HEK293 (cell line): ENCODE results near the gene CYB5D1.

ENCODE experiments used
- CTCF ChIA-PET: fragments of 350-600 bp; formaldehyde crosslinking; extraction: SDS; loops from one replicate; lab custom pipeline; 2021; ENCODE audit warnings: antibody characterized with exemption; lab: Yijun Ruan, JAX
- POLR2A ChIA-PET: fragments of 300-600 bp; formaldehyde crosslinking; extraction: SDS; loops from one replicate; lab custom pipeline; 2020; ENCODE audit warnings: antibody characterized with exemption, inconsistent platforms; lab: Yijun Ruan, JAX
- H3K27ac ChIP-seq: fragments of 200-500 bp; sonication (Bioruptor generic); 2 replicates; pipeline ENCODE4 v1.5.1; 2014; ENCODE audit warnings: low read depth, low read length, control low read depth, inconsistent platforms; ENCODE audit errors: extremely low read depth
- H3K36me3 ChIP-seq, 2 experiments: fragments of 200-500 bp in 1 of 2; sonication (Bioruptor generic) in 1 of 2; 1 replicate in 1 of 2; 2 replicates in 1 of 2; pipeline ENCODE4 v1.5.1; 2014 to 2017; ENCODE audit warnings: inconsistent platforms in 2 of 2, low read length in 2 of 2; ENCODE audit not compliant: control insufficient read depth in 2 of 2, insufficient read depth in 1 of 2
- H3K4me1 ChIP-seq: fragments of 200-500 bp; sonication (Bioruptor generic); 2 replicates; pipeline ENCODE4 v1.5.1; 2014; ENCODE audit warnings: mild to moderate bottlenecking, low read length, inconsistent platforms; ENCODE audit not compliant: control insufficient read depth, insufficient read depth
- H3K4me3 ChIP-seq: 2 replicates; pipeline ENCODE4 v1.5.1; 2011; ENCODE audit warnings: low read depth, mild to moderate bottlenecking, control low read depth, low read length, moderate library complexity
- H3K9me3 ChIP-seq: fragments of 200-500 bp; sonication (Bioruptor generic); 2 replicates; pipeline ENCODE4 v1.5.1; 2014; ENCODE audit warnings: low read depth, low read length, inconsistent platforms; ENCODE audit not compliant: control insufficient read depth, insufficient read depth
- BCL11B ChIP-seq: fragments of 450-650 bp; formaldehyde crosslinking; IDR thresholded peaks from 2 replicates; pipeline ENCODE4 v1.5.1; 2016; ENCODE audit warnings: low read depth, missing biosample characterization, missing genetic modification characterization
- GLIS1 ChIP-seq: fragments of 450-650 bp; formaldehyde crosslinking; IDR thresholded peaks from 2 replicates; pipeline ENCODE4 v1.5.1; 2016; ENCODE audit warnings: missing biosample characterization, missing genetic modification characterization
- HOXD13 ChIP-seq: sonication (generic); formaldehyde crosslinking; IDR thresholded peaks from 2 replicates; pipeline ENCODE4 v1.8.0; 2022; ENCODE audit warnings: missing genetic modification reagents, borderline replicate concordance
- KLF1 ChIP-seq: fragments of 450-650 bp; formaldehyde crosslinking; IDR thresholded peaks from 2 replicates; pipeline ENCODE4 v1.5.1; 2016; ENCODE audit warnings: missing biosample characterization, missing genetic modification characterization
- MEIS1 ChIP-seq: sonication (generic); formaldehyde crosslinking; IDR thresholded peaks from 2 replicates; pipeline ENCODE4 v1.8.1; 2022; ENCODE audit warnings: missing genetic modification reagents, mild to moderate bottlenecking, borderline replicate concordance
- MZF1 ChIP-seq: fragments of 450-650 bp; formaldehyde crosslinking; IDR thresholded peaks from 2 replicates; pipeline ENCODE4 v1.5.1; 2017; ENCODE audit warnings: missing biosample characterization, missing genetic modification characterization, borderline replicate concordance
- SCRT2 ChIP-seq: fragments of 450-650 bp; formaldehyde crosslinking; IDR thresholded peaks from 2 replicates; pipeline ENCODE4 v1.5.1; 2016; ENCODE audit warnings: missing biosample characterization, missing genetic modification characterization
- SP3 ChIP-seq: fragments of 450-650 bp; formaldehyde crosslinking; IDR thresholded peaks from 2 replicates; pipeline ENCODE4 v1.5.1; 2016; ENCODE audit warnings: missing biosample characterization, missing genetic modification characterization
- ZBTB20 ChIP-seq: fragments of 450-650 bp; formaldehyde crosslinking; IDR thresholded peaks from 2 replicates; pipeline ENCODE4 v1.5.1; 2016; ENCODE audit warnings: missing biosample characterization, missing genetic modification characterization
- ZBTB8A ChIP-seq: fragments of 450-650 bp; formaldehyde crosslinking; IDR thresholded peaks from 2 replicates; pipeline ENCODE4 v1.5.1; 2016; ENCODE audit warnings: missing biosample characterization, missing genetic modification characterization
- ZNF175 ChIP-seq: fragments of 450-650 bp; formaldehyde crosslinking; IDR thresholded peaks from 2 replicates; pipeline ENCODE4 v1.5.1; 2016; ENCODE audit warnings: missing biosample characterization, missing genetic modification characterization
- ZNF248 ChIP-seq: fragments of 450-650 bp; formaldehyde crosslinking; IDR thresholded peaks from 2 replicates; pipeline ENCODE4 v1.5.1; 2017; ENCODE audit warnings: missing biosample characterization, missing genetic modification characterization
- ZNF266 ChIP-seq: fragments of 450-650 bp; formaldehyde crosslinking; IDR thresholded peaks from 2 replicates; pipeline ENCODE4 v1.5.1; 2016; ENCODE audit warnings: missing biosample characterization, missing genetic modification characterization, low read depth
- ZNF37A ChIP-seq: fragments of 450-650 bp; IDR thresholded peaks from 2 replicates; pipeline ENCODE4 v1.5.1; 2018; ENCODE audit warnings: missing biosample characterization, missing genetic modification characterization
- ZNF423 ChIP-seq: fragments of 450-650 bp; formaldehyde crosslinking; IDR thresholded peaks from 2 replicates; pipeline ENCODE4 v1.5.1; 2016; ENCODE audit warnings: missing biosample characterization, missing genetic modification characterization
- ZNF433 ChIP-seq: fragments of 450-650 bp; formaldehyde crosslinking; IDR thresholded peaks from 2 replicates; pipeline ENCODE4 v1.5.1; 2016; ENCODE audit warnings: missing biosample characterization, missing genetic modification characterization, low read depth
- ZNF621 ChIP-seq: fragments of 450-650 bp; formaldehyde crosslinking; IDR thresholded peaks from 2 replicates; pipeline ENCODE4 v1.5.1; 2017; ENCODE audit warnings: missing biosample characterization, missing genetic modification characterization
- ZNF660 ChIP-seq: fragments of 450-650 bp; IDR thresholded peaks from 2 replicates; pipeline ENCODE4 v1.5.1; 2018; ENCODE audit warnings: missing biosample characterization, mild to moderate bottlenecking, missing genetic modification characterization
- ZNF664 ChIP-seq: fragments of 450-650 bp; formaldehyde crosslinking; IDR thresholded peaks from 2 replicates; pipeline ENCODE4 v1.5.1; 2016; ENCODE audit warnings: missing biosample characterization, missing genetic modification characterization
- ZNF791 ChIP-seq: fragments of 450-650 bp; formaldehyde crosslinking; IDR thresholded peaks from 2 replicates; pipeline ENCODE4 v1.5.1; 2016; ENCODE audit warnings: missing biosample characterization, missing genetic modification characterization
- ZNF843 ChIP-seq: fragments of 450-650 bp; formaldehyde crosslinking; IDR thresholded peaks from 2 replicates; pipeline ENCODE4 v1.5.1; 2016; ENCODE audit warnings: missing biosample characterization, missing genetic modification characterization
- TF ChIP-seq, protein P1 (sequence below): fragments of 450-650 bp; formaldehyde crosslinking; IDR thresholded peaks from 2 replicates; pipeline ENCODE4 v1.5.1; 2016; ENCODE audit warnings: missing biosample characterization, missing genetic modification characterization
- TF ChIP-seq, protein P2 (sequence below): fragments of 450-650 bp; formaldehyde crosslinking; IDR thresholded peaks from 2 replicates; pipeline ENCODE4 v1.5.1; 2016; ENCODE audit warnings: missing biosample characterization, missing genetic modification characterization
- TF ChIP-seq, protein P3 (sequence below): fragments of 450-650 bp; formaldehyde crosslinking; IDR thresholded peaks from 2 replicates; pipeline ENCODE4 v1.5.1; 2016; ENCODE audit warnings: missing biosample characterization, missing genetic modification characterization
- TF ChIP-seq, protein P4 (sequence below): fragments of 450-650 bp; formaldehyde crosslinking; IDR thresholded peaks from 2 replicates; pipeline ENCODE4; 2016; ENCODE audit warnings: missing biosample characterization, missing genetic modification characterization
- TF ChIP-seq, protein P5 (sequence below): fragments of 450-650 bp; formaldehyde crosslinking; IDR thresholded peaks from 2 replicates; pipeline ENCODE4 v1.5.1; 2016; ENCODE audit warnings: missing biosample characterization, missing genetic modification characterization

The CYB5D1 gene

DNA sequence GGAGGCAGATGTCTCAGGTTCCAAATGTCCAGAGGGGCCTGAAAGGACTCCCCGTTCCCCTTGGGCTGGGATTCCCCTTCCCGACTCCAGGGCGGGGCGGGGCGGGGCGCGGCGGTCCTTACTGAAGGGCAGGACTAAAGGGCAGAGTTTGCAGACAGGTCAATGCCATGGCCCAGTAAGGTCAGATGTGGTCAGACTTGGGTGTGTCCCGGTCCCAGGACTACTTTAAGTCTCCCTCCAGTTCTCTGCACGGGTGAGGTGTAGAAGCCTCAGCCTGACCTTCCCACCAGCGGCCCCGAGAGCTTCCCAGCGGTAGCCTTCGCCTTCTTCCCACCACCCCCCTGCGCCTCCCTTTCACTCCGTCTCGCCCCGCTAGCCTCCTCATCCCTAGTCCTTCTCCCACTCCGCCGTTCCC lies 23.3 kb upstream of the CYB5D1 start (continued):
- TF ChIP-seq, protein P1, sequence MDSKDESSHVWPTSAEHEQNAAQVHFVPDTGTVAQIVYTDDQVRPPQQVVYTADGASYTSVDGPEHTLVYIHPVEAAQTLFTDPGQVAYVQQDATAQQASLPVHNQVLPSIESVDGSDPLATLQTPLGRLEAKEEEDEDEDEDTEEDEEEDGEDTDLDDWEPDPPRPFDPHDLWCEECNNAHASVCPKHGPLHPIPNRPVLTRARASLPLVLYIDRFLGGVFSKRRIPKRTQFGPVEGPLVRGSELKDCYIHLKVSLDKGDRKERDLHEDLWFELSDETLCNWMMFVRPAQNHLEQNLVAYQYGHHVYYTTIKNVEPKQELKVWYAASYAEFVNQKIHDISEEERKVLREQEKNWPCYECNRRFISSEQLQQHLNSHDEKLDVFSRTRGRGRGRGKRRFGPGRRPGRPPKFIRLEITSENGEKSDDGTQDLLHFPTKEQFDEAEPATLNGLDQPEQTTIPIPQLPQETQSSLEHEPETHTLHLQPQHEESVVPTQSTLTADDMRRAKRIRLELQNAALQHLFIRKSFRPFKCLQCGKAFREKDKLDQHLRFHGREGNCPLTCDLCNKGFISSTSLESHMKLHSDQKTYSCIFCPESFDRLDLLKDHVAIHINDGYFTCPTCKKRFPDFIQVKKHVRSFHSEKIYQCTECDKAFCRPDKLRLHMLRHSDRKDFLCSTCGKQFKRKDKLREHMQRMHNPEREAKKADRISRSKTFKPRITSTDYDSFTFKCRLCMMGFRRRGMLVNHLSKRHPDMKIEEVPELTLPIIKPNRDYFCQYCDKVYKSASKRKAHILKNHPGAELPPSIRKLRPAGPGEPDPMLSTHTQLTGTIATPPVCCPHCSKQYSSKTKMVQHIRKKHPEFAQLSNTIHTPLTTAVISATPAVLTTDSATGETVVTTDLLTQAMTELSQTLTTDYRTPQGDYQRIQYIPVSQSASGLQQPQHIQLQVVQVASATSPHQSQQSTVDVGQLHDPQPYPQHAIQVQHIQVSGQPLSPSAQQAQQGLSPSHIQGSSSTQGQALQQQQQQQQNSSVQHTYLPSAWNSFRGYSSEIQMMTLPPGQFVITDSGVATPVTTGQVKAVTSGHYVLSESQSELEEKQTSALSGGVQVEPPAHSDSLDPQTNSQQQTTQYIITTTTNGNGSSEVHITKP, result no peak
- TF ChIP-seq, protein P2, sequence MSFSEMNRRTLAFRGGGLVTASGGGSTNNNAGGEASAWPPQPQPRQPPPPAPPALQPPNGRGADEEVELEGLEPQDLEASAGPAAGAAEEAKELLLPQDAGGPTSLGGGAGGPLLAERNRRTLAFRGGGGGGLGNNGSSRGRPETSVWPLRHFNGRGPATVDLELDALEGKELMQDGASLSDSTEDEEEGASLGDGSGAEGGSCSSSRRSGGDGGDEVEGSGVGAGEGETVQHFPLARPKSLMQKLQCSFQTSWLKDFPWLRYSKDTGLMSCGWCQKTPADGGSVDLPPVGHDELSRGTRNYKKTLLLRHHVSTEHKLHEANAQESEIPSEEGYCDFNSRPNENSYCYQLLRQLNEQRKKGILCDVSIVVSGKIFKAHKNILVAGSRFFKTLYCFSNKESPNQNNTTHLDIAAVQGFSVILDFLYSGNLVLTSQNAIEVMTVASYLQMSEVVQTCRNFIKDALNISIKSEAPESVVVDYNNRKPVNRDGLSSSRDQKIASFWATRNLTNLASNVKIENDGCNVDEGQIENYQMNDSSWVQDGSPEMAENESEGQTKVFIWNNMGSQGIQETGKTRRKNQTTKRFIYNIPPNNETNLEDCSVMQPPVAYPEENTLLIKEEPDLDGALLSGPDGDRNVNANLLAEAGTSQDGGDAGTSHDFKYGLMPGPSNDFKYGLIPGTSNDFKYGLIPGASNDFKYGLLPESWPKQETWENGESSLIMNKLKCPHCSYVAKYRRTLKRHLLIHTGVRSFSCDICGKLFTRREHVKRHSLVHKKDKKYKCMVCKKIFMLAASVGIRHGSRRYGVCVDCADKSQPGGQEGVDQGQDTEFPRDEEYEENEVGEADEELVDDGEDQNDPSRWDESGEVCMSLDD (tag by site-specific recombination), result peak; percentile 40; the same call in 1 of the 2 replicates
- TF ChIP-seq KLF1 (tag by site-specific recombination) (peak; percentile 68; the same call in 1 of the 2 replicates), ZBTB20 (tag by site-specific recombination) (no peak; the same call in 1 of the 2 replicates), BCL11B (tag by site-specific recombination) (peak; percentile 72), MZF1 (tag by site-specific recombination) (no peak), ZNF660 (tag by site-specific recombination) (no peak), ZBTB8A (tag by site-specific recombination) (peak; percentile 10; the same call in 1 of the 2 replicates), SP3 (tag by site-specific recombination) (peak; percentile 8; the same call in 1 of the 2 replicates), ZNF664 (tag by site-specific recombination) (no peak)

DNA sequence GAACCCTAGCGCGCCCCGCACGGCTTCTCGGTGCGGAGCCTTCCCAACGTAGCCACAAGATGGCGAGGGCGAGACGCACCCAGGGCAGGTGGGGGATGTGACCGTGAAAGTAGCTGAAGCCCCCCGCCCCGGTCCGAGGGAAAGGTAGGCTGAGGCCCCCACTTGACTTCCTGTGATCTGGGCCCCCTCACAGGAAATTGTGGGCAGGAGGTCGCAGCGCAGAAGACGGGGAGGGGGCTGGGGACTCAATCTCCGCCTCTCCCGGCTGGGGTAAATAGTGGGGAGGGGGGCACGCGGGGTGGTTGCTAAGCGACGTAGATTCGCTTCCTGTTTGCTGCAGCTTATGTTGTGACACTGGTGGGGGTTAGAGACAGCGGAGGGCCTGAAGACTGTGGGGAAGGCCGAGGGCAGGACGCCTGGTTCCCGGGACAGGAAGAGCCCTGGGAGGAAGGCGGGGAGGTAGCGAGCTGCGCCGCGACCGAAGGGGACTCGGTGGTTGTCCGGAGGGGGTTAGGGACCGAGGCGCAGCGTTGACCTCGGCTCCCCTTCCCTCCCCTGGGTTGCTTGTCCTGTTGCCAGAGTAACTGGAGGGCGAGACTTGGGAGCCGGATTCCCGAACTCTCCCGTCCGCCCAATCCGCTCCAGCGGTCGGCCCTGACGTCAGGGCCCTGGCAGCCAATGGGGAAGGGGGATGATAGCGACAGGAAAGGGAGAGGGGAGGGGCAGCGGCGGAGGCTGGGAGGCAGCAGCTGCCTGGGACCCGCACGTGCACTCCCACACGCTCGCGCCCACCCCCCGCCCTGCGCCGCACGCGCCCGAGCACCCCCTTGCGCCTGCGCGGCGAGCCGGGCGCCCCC lies 22.6 kb upstream of the CYB5D1 start:
- peak overlapping the region; percentile 100 for H3K27ac ChIP-seq
- CTCF ChIA-PET, result interaction anchor here (0.6 to 3.4 kb wide), 31 partner anchors 8 to 235 kb away, joined by 3 to 16 read pairs (median 4); partner anchors contain the start of gene NAA38
- TF ChIP-seq ZNF37A (tag by site-specific recombination) (no peak), ZNF248 (tag by site-specific recombination) (no peak), ZNF791 (no peak), ZNF266 (tag by site-specific recombination) (no peak), ZNF621 (no peak), HOXD13 (no peak), ZNF175 (tag by site-specific recombination) (no peak), ZNF433 (tag by site-specific recombination) (no peak), ZNF843 (tag by site-specific recombination) (peak; percentile 13), SCRT2 (tag by site-specific recombination) (no peak), ZNF423 (tag by site-specific recombination) (no peak), MEIS1 (CRISPR knock-in tag) (no peak), GLIS1 (peak; percentile 72)
- TF ChIP-seq, protein P3, sequence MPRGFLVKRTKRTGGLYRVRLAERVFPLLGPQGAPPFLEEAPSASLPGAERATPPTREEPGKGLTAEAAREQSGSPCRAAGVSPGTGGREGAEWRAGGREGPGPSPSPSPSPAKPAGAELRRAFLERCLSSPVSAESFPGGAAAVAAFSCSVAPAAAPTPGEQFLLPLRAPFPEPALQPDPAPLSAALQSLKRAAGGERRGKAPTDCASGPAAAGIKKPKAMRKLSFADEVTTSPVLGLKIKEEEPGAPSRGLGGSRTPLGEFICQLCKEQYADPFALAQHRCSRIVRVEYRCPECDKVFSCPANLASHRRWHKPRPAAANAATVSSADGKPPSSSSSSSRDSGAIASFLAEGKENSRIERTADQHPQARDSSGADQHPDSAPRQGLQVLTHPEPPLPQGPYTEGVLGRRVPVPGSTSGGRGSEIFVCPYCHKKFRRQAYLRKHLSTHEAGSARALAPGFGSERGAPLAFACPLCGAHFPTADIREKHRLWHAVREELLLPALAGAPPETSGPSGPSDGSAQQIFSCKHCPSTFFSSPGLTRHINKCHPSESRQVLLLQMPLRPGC (tag by site-specific recombination), result 0 out of 2 replicates have a peak, but pooled peaks have one; percentile 16
- TF ChIP-seq, protein P4, sequence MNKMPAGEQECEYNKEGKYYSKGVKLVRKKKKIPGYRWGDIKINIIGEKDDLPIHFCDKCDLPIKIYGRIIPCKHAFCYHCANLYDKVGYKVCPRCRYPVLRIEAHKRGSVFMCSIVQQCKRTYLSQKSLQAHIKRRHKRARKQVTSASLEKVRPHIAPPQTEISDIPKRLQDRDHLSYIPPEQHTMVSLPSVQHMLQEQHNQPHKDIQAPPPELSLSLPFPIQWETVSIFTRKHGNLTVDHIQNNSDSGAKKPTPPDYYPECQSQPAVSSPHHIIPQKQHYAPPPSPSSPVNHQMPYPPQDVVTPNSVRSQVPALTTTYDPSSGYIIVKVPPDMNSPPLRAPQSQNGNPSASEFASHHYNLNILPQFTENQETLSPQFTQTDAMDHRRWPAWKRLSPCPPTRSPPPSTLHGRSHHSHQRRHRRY, result no peak
- TF ChIP-seq, protein P5, sequence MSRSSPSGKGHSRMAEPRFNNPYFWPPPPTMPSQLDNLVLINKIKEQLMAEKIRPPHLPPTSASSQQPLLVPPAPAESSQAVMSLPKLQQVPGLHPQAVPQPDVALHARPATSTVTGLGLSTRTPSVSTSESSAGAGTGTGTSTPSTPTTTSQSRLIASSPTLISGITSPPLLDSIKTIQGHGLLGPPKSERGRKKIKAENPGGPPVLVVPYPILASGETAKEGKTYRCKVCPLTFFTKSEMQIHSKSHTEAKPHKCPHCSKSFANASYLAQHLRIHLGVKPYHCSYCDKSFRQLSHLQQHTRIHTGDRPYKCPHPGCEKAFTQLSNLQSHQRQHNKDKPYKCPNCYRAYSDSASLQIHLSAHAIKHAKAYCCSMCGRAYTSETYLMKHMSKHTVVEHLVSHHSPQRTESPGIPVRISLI (tag by site-specific recombination), result no peak

More for the DNA sequence above, 22.6 kb upstream of the CYB5D1 start:
- H3K36me3 ChIP-seq, result no peaks in the 10 kb centered on the region
- peaks cover 22% of the 10 kb centered on the region for H3K4me1 ChIP-seq
- no peaks in the 10 kb centered on the region for H3K9me3 ChIP-seq
- POLR2A ChIA-PET, result interaction anchor here (0.6 to 6.1 kb wide), 15 partner anchors 9 to 338 kb away, joined by 3 to 56 read pairs (median 3); partner anchors contain the start of genes CNTROB, CYB5D1, NAA38 and TMEM88
- peak overlapping the region; percentile 60 for H3K4me3 ChIP-seq
